Ascending aorta (tissue), 2 donors: ENCODE measurements around the gene SPRED2. TPM values are rescaled to one million over a fixed set of nuclear protein-coding genes. Genes with fewer than 3 reads are reported as not detected.

Experiments used
- DNase-seq, 2 donors: peaks; one replicate each; pipeline ENCODE4 v3.0.0-alpha.2; 2019; ENCODE audit warnings: low spot score in 2 of 2
- H3K27ac ChIP-seq, 2 donors: fragments of 200-600 bp; sonication (generic); one replicate each; pipeline ENCODE4 v1.5.1; 2016 to 2017; ENCODE audit warnings: mild to moderate bottlenecking in 1 of 2
- H3K27me3 ChIP-seq: fragments of 200-600 bp; sonication (generic); one replicate; pipeline ENCODE4 v1.5.1; 2017
- H3K36me3 ChIP-seq, 2 donors: fragments of 200-600 bp; sonication (generic); one replicate each; pipeline ENCODE4 v1.5.1; 2016
- H3K4me1 ChIP-seq, 2 donors: fragments of 200-600 bp; sonication (generic); one replicate each; pipeline ENCODE4 v1.5.1; 2016 to 2017; ENCODE audit warnings: mild to moderate bottlenecking in 1 of 2
- H3K4me3 ChIP-seq, 2 donors: fragments of 200-600 bp; sonication (generic); one replicate each; pipeline ENCODE4 v1.5.1; 2016 to 2017; ENCODE audit warnings: mild to moderate bottlenecking in 1 of 2
- H3K9me3 ChIP-seq, 2 donors: fragments of 200-600 bp; sonication (generic); one replicate each; pipeline ENCODE4 v1.5.1; 2016
- intact Hi-C: fragments of 100-400 bp; cut with DNase I; formaldehyde crosslinking; loops from one replicate; pipeline ENCODE4 v1.15.1; 2023
- total RNA-seq: library from RNA; depleted of rRNA; stranded (reverse); fragments of >200 nt; gene quantifications from one replicate; pipeline ENCODE4 v1.1.0, GENCODE V29; 2016
- TF ChIP-seq, protein P1 (sequence below), 3 experiments: fragments of 200-600 bp in 2 of 3; fragments of 450-650 bp in 1 of 3; sonication (generic) in 2 of 3; IDR thresholded peaks; one replicate each; pipeline ENCODE4 v1.5.1; 2016 to 2019; ENCODE audit warnings: antibody characterized with exemption in 3 of 3, mild to moderate bottlenecking in 1 of 3, moderate library complexity in 1 of 3

SPRED2 gene
- total RNA-seq, 1 donor from 2014 or later: 18.5 TPM

DNA sequence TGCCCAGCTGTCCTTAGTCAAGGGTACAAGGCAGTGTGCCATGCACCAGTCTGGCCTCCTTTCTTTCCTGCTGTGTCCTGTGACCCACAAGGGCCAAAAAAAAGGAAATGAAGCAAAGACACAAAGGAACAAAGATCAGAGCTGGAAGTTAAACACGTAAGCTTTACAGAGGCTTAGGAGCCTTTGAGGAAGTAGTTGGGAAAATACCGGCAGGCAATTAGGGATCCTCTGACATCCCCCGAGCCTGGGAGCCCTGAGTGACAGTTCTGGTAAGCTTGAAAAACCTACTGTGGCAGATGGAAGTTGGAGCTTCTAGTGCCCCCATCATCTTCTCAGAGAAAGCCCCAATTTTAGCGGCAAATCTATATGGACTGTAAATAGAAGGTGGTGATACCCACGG lies 78.5 kb downstream of the SPRED2 start:
- TF ChIP-seq, protein P1, sequence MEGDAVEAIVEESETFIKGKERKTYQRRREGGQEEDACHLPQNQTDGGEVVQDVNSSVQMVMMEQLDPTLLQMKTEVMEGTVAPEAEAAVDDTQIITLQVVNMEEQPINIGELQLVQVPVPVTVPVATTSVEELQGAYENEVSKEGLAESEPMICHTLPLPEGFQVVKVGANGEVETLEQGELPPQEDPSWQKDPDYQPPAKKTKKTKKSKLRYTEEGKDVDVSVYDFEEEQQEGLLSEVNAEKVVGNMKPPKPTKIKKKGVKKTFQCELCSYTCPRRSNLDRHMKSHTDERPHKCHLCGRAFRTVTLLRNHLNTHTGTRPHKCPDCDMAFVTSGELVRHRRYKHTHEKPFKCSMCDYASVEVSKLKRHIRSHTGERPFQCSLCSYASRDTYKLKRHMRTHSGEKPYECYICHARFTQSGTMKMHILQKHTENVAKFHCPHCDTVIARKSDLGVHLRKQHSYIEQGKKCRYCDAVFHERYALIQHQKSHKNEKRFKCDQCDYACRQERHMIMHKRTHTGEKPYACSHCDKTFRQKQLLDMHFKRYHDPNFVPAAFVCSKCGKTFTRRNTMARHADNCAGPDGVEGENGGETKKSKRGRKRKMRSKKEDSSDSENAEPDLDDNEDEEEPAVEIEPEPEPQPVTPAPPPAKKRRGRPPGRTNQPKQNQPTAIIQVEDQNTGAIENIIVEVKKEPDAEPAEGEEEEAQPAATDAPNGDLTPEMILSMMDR (IDR thresholded peaks at IDR 0.05): no peak

DNA sequence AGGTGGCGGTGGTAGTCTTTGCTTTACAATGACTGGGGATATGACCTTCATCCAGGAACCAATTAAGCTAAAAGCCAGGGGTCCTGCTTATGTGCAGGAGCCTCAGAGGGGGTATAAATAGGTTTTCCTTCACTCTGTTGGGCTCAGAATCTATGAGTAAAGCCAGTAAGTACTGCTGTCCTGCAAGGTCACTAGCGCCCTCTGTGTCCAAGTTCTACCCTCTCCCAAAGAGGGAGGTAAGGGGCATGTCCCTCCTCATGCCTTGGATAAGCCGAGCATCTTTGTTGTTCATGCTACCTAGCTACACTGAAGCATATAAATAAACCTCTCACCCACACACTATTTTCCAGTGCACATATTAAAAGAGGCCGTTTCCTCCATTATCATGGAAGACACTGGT lies 79.4 kb downstream of the SPRED2 start:
- TF ChIP-seq, protein P1 (IDR thresholded peaks at IDR 0.05): no peak
- Histone ChIP-seq H3K4me1 (peaks cover 7 to 31% of the 10 kb centered on the region in 2 donors), H3K27me3 (no peaks in the 10 kb centered on the region), H3K27ac (no peak overlapping the region), H3K9me3 (no peaks in the 10 kb centered on the region), H3K36me3 (no peaks in the 10 kb centered on the region), H3K4me3 (no peak overlapping the region)
- intact Hi-C loops: no loop called here
- no peak for DNase-seq

More for the DNA sequence above, 78.5 kb downstream of the SPRED2 start:
- no peaks in the 10 kb centered on the region for H3K27me3 ChIP-seq
- no peak for DNase-seq
- no peak overlapping the region for H3K4me3 ChIP-seq
- intact Hi-C loops: no loop called here
- no peaks in the 10 kb centered on the region for H3K9me3 ChIP-seq
- peaks cover 7 to 36% of the 10 kb centered on the region in 2 donors for H3K4me1 ChIP-seq
- H3K27ac ChIP-seq: no peak overlapping the region
- H3K36me3 ChIP-seq: no peaks in the 10 kb centered on the region

DNA sequence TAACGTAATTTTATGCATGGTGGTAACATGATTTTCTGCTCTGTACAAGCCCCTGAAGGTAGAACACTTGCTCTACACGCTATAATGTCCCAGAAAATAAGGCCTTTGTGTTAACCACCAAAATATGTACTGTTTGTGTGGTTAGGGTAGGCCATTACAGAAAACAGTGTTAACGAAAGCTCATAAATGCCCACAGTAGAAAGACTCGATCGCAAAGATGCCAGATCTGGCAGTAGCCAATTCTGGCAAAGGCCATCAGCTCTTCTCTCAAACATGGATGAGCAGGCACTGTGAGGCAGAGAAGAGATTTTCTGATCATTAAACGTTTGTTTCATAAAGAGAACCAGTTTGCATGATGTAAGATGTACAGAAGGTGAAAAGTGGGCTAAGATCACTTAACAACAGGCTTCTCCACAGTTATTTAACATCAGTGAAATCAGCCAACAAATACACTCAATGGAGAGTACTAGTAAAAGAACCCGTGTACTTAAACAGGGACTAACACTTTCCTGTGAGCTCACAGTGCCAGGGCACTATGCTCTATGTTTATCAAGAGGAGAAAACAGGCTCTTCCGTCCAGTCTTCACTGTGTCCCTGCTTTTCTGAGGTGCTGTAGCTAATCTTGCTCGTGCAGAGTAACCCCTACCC lies 80.3 kb downstream of the SPRED2 start:
- no peak for DNase-seq
- Histone ChIP-seq H3K27me3 (no peaks in the 10 kb centered on the region), H3K27ac (no peak overlapping the region), H3K9me3 (no peaks in the 10 kb centered on the region), H3K36me3 (no peaks in the 10 kb centered on the region), H3K4me1 (peaks cover 7 to 31% of the 10 kb centered on the region in 2 donors), H3K4me3 (no peak overlapping the region)
- TF ChIP-seq, protein P1 (IDR thresholded peaks at IDR 0.05): no peak
- intact Hi-C loops: no loop called here

DNA sequence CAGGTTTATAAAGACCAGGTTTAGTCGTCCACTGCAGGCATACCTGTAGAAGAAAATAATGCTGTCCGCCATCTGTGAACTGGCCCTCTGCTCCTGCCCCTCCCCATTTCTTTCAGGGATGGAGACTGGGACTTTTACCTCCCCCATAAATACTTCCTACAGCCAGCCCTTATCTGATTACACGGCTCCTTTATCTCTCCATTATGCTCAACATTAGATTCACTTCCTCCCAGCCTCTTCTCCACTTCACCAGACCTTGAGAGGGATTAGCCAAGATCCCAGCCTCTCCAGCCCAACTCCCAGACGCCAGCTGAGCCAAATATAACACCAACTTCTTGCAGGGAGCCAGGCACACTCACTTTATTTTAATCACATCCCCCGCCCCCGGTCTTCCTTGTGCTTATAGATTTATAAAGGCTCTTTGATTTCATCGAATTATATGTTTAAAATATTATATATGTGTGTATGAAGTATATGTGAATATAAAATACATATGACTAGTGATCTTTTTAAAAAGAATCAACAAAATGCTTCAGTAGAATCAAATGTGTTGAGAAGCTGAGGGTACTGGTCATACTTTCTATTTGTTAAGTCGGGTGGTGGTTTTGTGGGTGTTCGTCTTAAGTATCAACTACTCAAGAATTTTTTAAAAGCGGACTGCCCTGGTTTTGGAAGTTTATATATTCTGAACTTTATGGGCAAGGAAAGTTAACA lies 81.0 kb downstream of the SPRED2 start:
- H3K4me1 ChIP-seq: peaks cover 7 to 31% of the 10 kb centered on the region in 2 donors
- H3K27me3 ChIP-seq: no peaks in the 10 kb centered on the region
- H3K36me3 ChIP-seq: no peaks in the 10 kb centered on the region
- H3K9me3 ChIP-seq: no peaks in the 10 kb centered on the region
- intact Hi-C loops: no loop called here
- TF ChIP-seq, protein P1 (IDR thresholded peaks at IDR 0.05): no peak
- DNase-seq: no peak
- H3K27ac ChIP-seq: peak overlapping the region in 1 of 2 donors; percentile 30
- H3K4me3 ChIP-seq: no peak overlapping the region

DNA sequence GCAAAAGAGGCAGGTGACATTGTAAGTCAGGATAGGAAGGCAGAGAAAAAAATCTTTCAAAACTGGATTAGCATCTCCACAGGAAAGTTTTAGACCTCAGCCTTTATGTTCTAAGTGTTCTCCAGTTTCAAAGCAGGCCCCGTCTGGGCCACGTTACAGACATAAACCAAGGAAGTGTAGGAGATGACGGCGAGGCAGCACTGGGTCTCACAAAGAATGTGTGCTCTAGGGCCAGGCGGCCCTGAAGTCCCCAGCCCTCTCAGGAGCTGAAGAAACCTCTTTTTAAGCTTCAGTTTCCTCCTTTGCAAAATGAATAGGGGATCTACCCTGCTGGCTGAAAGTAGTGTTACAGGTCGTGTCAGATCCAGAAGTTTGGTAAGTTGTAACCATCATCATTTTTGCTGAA lies 81.7 kb downstream of the SPRED2 start:
- Histone ChIP-seq H3K27ac (peak overlapping the region in 1 of 2 donors; percentile 30), H3K9me3 (no peaks in the 10 kb centered on the region), H3K4me1 (peaks cover 7 to 31% of the 10 kb centered on the region in 2 donors), H3K4me3 (no peak overlapping the region), H3K27me3 (no peaks in the 10 kb centered on the region), H3K36me3 (no peaks in the 10 kb centered on the region)
- intact Hi-C loops: no loop called here
- no peak for DNase-seq
- TF ChIP-seq, protein P1 (IDR thresholded peaks at IDR 0.05): no peak
